ENCODE measurements around the gene LCP1.

LCP1 gene

GRCh38 chr13:46103037-46103436 lies 78.9 kb downstream of the LCP1 start:
- TF ChIP-seq TAF1 (IDR thresholded peaks at IDR 0.05; ENCODE audit: borderline replicate concordance, insufficient read depth, low read length) (no peak), FOXP2 (optimal IDR thresholded peaks at IDR 0.05; ENCODE audit: borderline replicate concordance, extremely low read depth, extremely low read length, insufficient read depth) (no peak), SIN3A (IDR thresholded peaks at IDR 0.05; ENCODE audit: borderline replicate concordance, insufficient read depth, low read length) (no peak), REST (IDR thresholded peaks at IDR 0.05; ENCODE audit: insufficient read depth in 1 of 2, low read depth in 2 of 2, low read length in 2 of 2) (no peak), POLR2AphosphoS5 (IDR thresholded peaks at IDR 0.05; ENCODE audit: low read depth, low read length) (no peak)

- TF ChIP-seq POLR2AphosphoS5 (IDR thresholded peaks at IDR 0.05; ENCODE audit: low read depth, low read length) (no peak), TAF1 (IDR thresholded peaks at IDR 0.05; ENCODE audit: borderline replicate concordance, insufficient read depth, low read length) (no peak), REST (IDR thresholded peaks at IDR 0.05; ENCODE audit: insufficient read depth in 1 of 2, low read depth in 2 of 2, low read length in 2 of 2) (no peak), SIN3A (IDR thresholded peaks at IDR 0.05; ENCODE audit: borderline replicate concordance, insufficient read depth, low read length) (no peak), FOXP2 (optimal IDR thresholded peaks at IDR 0.05; ENCODE audit: borderline replicate concordance, extremely low read depth, extremely low read length, insufficient read depth) (no peak)
Observed at GRCh38 chr13:46102255-46102605, 79.7 kb downstream of the LCP1 start.

- TF ChIP-seq SIN3A (IDR thresholded peaks at IDR 0.05; ENCODE audit: borderline replicate concordance, insufficient read depth, low read length) (no peak), FOXP2 (optimal IDR thresholded peaks at IDR 0.05; ENCODE audit: borderline replicate concordance, extremely low read depth, extremely low read length, insufficient read depth) (no peak), TAF1 (IDR thresholded peaks at IDR 0.05; ENCODE audit: borderline replicate concordance, insufficient read depth, low read length) (no peak), POLR2AphosphoS5 (IDR thresholded peaks at IDR 0.05; ENCODE audit: low read depth, low read length) (no peak), REST (IDR thresholded peaks at IDR 0.05; ENCODE audit: insufficient read depth in 1 of 2, low read depth in 2 of 2, low read length in 2 of 2) (no peak)
Observed at GRCh38 chr13:46101484-46102254, 80.3 kb downstream of the LCP1 start.

GRCh38 chr13:46101002-46101401 lies 81.0 kb downstream of the LCP1 start:
- TF ChIP-seq REST (IDR thresholded peaks at IDR 0.05; ENCODE audit: insufficient read depth in 1 of 2, low read depth in 2 of 2, low read length in 2 of 2) (no peak), TAF1 (IDR thresholded peaks at IDR 0.05; ENCODE audit: borderline replicate concordance, insufficient read depth, low read length) (no peak), FOXP2 (optimal IDR thresholded peaks at IDR 0.05; ENCODE audit: borderline replicate concordance, extremely low read depth, extremely low read length, insufficient read depth) (no peak), POLR2AphosphoS5 (IDR thresholded peaks at IDR 0.05; ENCODE audit: low read depth, low read length) (no peak), SIN3A (IDR thresholded peaks at IDR 0.05; ENCODE audit: borderline replicate concordance, insufficient read depth, low read length) (no peak)
